HUES48 (cell line): ENCODE data around the gene CRYBA4.

ENCODE experiments used
- H3K27ac ChIP-seq: one replicate; pipeline ENCODE4 v1.7.0; 2013; ENCODE audit warnings: low read depth, low read length, inconsistent platforms
- H3K27me3 ChIP-seq: 2 replicates; pipeline ENCODE4 v1.6.1; 2013; ENCODE audit warnings: mild to moderate bottlenecking, low read length; ENCODE audit not compliant: control insufficient read depth, insufficient read depth
- H3K36me3 ChIP-seq: 2 replicates; pipeline ENCODE4 v1.6.1; 2013; ENCODE audit warnings: low read length; ENCODE audit not compliant: control insufficient read depth, insufficient read depth
- H3K4me1 ChIP-seq: 2 replicates; pipeline ENCODE4 v1.6.1; 2013; ENCODE audit warnings: mild to moderate bottlenecking, low read length; ENCODE audit not compliant: control insufficient read depth, insufficient read depth
- H3K4me3 ChIP-seq: 2 replicates; pipeline ENCODE4 v1.5.1; 2013; ENCODE audit warnings: mild to moderate bottlenecking, low read depth, low read length
- H3K9ac ChIP-seq: 2 replicates; pipeline ENCODE4 v1.6.1; 2013; ENCODE audit warnings: mild to moderate bottlenecking, low read depth, low read length, moderate library complexity
- H3K9me3 ChIP-seq: 2 replicates; pipeline ENCODE4 v1.6.1; 2013; ENCODE audit warnings: low read length; ENCODE audit not compliant: control insufficient read depth, insufficient read depth

CRYBA4 gene

DNA sequence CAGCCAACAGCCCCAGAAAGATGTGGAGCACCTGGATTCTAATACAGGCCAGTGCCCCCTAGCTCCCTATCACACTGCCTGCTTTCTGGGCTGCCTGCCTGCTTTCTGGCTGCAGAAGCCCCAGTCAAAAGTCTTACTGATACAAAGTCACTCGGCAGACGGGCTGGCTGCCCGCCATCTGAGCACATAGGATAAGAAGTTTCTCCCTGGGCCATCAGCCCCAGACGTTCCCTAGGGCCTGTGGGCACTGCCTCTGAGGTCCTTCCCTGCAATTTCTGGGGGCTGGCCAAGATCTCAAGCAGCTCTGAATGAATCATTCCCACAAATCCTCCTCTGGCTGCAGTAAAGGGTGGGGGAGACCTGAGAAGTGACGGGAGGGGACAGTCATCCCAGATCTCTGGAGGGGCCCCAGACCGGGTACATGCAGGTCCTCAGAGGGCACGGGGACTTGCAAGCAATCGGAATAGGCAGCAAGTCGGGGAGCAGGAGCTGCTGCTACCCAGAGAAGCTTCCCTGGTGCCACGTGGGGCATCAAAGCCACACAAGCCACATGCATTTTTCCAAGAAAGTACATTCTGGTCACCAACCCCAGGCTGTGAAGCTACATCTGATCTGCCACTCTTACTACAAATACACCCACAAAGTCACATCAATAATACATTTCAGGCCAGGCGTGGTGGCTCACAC is 36.5 kb upstream of the CRYBA4 start:
- Histone ChIP-seq H3K4me3 (no peak overlapping the region), H3K9me3 (no peaks in the 10 kb centered on the region), H3K27me3 (no peaks in the 10 kb centered on the region), H3K36me3 (peaks cover 31% of the 10 kb centered on the region), H3K9ac (no peak overlapping the region), H3K27ac (no peak overlapping the region), H3K4me1 (peaks cover 35% of the 10 kb centered on the region)

GRCh38 chr22:26586556-26587325 is 35.0 kb upstream of the CRYBA4 start:
- Histone ChIP-seq H3K9ac (no peak overlapping the region), H3K4me3 (no peak overlapping the region), H3K4me1 (peaks cover 20% of the 10 kb centered on the region), H3K27me3 (no peaks in the 10 kb centered on the region), H3K9me3 (no peaks in the 10 kb centered on the region), H3K27ac (no peak overlapping the region), H3K36me3 (peaks cover 28% of the 10 kb centered on the region)

GRCh38 chr22:26587991-26588613 is 33.7 kb upstream of the CRYBA4 start:
- Histone ChIP-seq H3K9ac (no peak overlapping the region), H3K36me3 (peaks cover 19% of the 10 kb centered on the region), H3K4me3 (peak overlapping the region; percentile 84), H3K9me3 (no peaks in the 10 kb centered on the region), H3K27me3 (no peaks in the 10 kb centered on the region), H3K4me1 (peaks cover 18% of the 10 kb centered on the region), H3K27ac (no peak overlapping the region)

DNA sequence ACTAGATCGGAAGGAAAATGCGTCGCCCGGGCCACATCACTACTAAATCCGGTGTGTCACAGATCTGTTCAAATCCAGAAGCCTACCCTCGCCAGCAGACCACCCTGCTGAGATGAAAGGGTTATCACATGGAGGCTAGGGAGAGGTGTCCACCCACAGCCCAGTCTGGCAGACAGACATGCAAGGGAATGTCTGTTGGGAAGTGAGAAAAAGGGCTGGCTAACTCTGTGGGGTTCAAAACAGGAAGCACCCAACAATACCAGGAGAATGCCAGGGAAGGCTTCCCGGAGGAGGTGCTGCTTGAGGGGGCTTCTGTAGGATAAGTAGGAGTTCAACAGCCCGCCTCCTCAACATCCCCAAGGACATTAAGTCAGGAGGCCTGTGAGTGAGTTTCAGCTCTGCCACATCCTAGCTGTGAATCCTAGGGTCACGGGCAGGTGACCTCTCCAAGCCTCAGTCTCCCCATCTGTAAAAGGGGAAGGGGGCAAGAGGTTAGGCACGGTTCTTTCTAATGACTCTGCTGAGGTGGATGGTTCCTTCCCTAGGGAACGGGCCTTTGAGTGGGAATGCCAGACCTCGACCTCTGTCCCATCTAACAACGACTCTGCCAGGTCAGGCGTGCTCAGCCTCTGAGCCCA is 32.9 kb upstream of the CRYBA4 start:
- no peak overlapping the region for H3K9ac ChIP-seq
- H3K9me3 ChIP-seq = no peaks in the 10 kb centered on the region
- peaks cover 19% of the 10 kb centered on the region for H3K36me3 ChIP-seq
- H3K27ac ChIP-seq = peak overlapping the region; percentile 12
- no peaks in the 10 kb centered on the region for H3K27me3 ChIP-seq
- H3K4me1 ChIP-seq = peaks cover 16% of the 10 kb centered on the region
- peak overlapping the region; percentile 84 for H3K4me3 ChIP-seq

- Histone ChIP-seq H3K9ac (peak overlapping the region; percentile 51; the same call in 1 of the 2 replicates), H3K36me3 (peaks cover 16% of the 10 kb centered on the region), H3K27me3 (no peaks in the 10 kb centered on the region), H3K27ac (peak overlapping the region; percentile 40), H3K4me1 (peaks cover 19% of the 10 kb centered on the region), H3K9me3 (no peaks in the 10 kb centered on the region), H3K4me3 (peak overlapping the region; percentile 84)
These were observed 32.4 kb upstream of the CRYBA4 start for GRCh38 chr22:26589367-26589844.

- Histone ChIP-seq H3K4me3 (peak within 1 kb of the TSS; percentile 84), H3K27ac (peak within 1 kb of the TSS; percentile 40), H3K4me1 (peaks cover 14% of the 10 kb centered on the region), H3K9me3 (no peaks in the 10 kb centered on the region), H3K36me3 (peaks cover 16% of the 10 kb centered on the region), H3K27me3 (no peaks in the 10 kb centered on the region), H3K9ac (peak within 1 kb of the TSS; percentile 51; the same call in 1 of the 2 replicates)
These were observed 31.7 kb upstream of the CRYBA4 start, which contains the start of gene TPST2 for GRCh38 chr22:26589845-26590736. Gene TPST2 (minus strand): TSS chr22:26590132. CDS start chr22:26541630, 48,502 bp downstream.

GRCh38 chr22:26592421-26592891 is 29.3 kb upstream of the CRYBA4 start:
- Histone ChIP-seq H3K4me1 (peaks cover 7% of the 10 kb centered on the region), H3K4me3 (no peak overlapping the region), H3K27me3 (no peaks in the 10 kb centered on the region), H3K36me3 (peaks cover 6% of the 10 kb centered on the region), H3K9ac (no peak overlapping the region), H3K9me3 (no peaks in the 10 kb centered on the region), H3K27ac (no peak overlapping the region)

GRCh38 chr22:26593763-26594162 is 28.0 kb upstream of the CRYBA4 start:
- Histone ChIP-seq H3K9ac (no peak overlapping the region), H3K9me3 (no peaks in the 10 kb centered on the region), H3K4me1 (peaks cover 4% of the 10 kb centered on the region; the same call in 1 of the 2 replicates), H3K36me3 (no peaks in the 10 kb centered on the region), H3K4me3 (no peak overlapping the region), H3K27ac (no peak overlapping the region), H3K27me3 (no peaks in the 10 kb centered on the region)

DNA sequence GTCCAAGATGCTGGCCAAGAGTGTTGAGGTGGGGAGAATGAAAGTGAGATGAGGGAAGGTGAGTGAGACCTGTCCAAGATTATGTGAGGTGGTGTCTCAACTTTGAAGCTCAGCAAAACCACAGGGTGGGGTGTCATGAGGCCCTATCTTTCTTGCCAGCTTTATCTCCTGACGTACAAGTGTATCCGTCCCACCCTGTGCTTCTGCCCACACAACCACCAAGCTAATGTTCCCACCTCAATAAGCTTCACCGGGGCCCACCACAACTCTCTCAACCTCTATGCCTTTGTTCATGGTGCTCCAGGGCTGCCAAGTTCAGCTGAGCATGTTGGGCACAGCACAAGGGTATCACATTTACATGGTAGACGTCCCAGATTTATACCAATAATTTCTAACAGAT is 24.7 kb upstream of the CRYBA4 start:
- Histone ChIP-seq H3K9ac (no peak overlapping the region), H3K4me1 (peaks cover 12% of the 10 kb centered on the region), H3K4me3 (no peak overlapping the region)

GRCh38 chr22:26597480-26597879 is 24.3 kb upstream of the CRYBA4 start:
- H3K4me1 ChIP-seq = peaks cover 12% of the 10 kb centered on the region
- H3K27ac ChIP-seq = no peak overlapping the region
- no peaks in the 10 kb centered on the region for H3K36me3 ChIP-seq
- no peak overlapping the region for H3K9ac ChIP-seq
- H3K9me3 ChIP-seq = no peaks in the 10 kb centered on the region
- no peak overlapping the region for H3K4me3 ChIP-seq
- H3K27me3 ChIP-seq = no peaks in the 10 kb centered on the region

More for the DNA sequence above, 24.7 kb upstream of the CRYBA4 start:
- Histone ChIP-seq H3K27ac (no peak overlapping the region), H3K36me3 (no peaks in the 10 kb centered on the region), H3K9me3 (no peaks in the 10 kb centered on the region), H3K27me3 (no peaks in the 10 kb centered on the region)
